Gastrocnemius medialis (tissue), 4 donors: Measurements from ENCODE around the gene KIRREL3. TPM values are rescaled to one million over a fixed set of nuclear protein-coding genes. Genes with fewer than 3 reads are reported as not detected.

Experiments used
- ATAC-seq, 2 donors: fragments of 150-250 bp; one replicate each; pipeline ENCODE4 v1.9.1; 2016
- DNase-seq, 2 donors: peaks; one replicate each; pipeline ENCODE4 v3.0.0-alpha.2; 2019
- H3K27ac ChIP-seq, 4 donors: fragments of 200-600 bp; sonication (generic); 1 replicate in 1 of 4; 2 replicates in 3 of 4; pipeline ENCODE4 v1.5.1; 2016 to 2018; ENCODE audit warnings: mild to moderate bottlenecking in 2 of 4, moderate library complexity in 1 of 4
- H3K27me3 ChIP-seq, 3 donors: fragments of 200-600 bp; sonication (generic) in 2 of 3; 1 replicate in 1 of 3; 2 replicates in 2 of 3; pipeline versions ENCODE4 v1.5.1 to v1.6.0; 2016 to 2019; ENCODE audit warnings: mild to moderate bottlenecking in 1 of 3, moderate library complexity in 1 of 3
- H3K36me3 ChIP-seq, 2 donors: fragments of 200-600 bp; sonication (generic) in 1 of 2; one replicate each; pipeline ENCODE4 v1.5.1; 2017 to 2018
- H3K4me1 ChIP-seq, 2 donors: fragments of 200-600 bp; sonication (generic) in 1 of 2; one replicate each; pipeline ENCODE4 v1.5.1; 2016 to 2017; ENCODE audit warnings: mild to moderate bottlenecking in 2 of 2
- H3K4me3 ChIP-seq, 4 donors: fragments of 200-600 bp; sonication (generic) in 3 of 4; 1 replicate in 1 of 4; 2 replicates in 3 of 4; pipeline ENCODE4 v1.5.1; 2016 to 2019; ENCODE audit warnings: mild to moderate bottlenecking in 2 of 4
- H3K9me3 ChIP-seq, 3 donors: fragments of 200-600 bp; sonication (generic) in 2 of 3; 1 replicate in 1 of 3; 2 replicates in 2 of 3; pipeline ENCODE4 v1.5.1; 2016 to 2019
- POLR2A ChIP-seq, 2 donors: fragments of 450-650 bp; IDR thresholded peaks; one replicate each; pipeline ENCODE4 v1.6.1; 2017; ENCODE audit warnings: antibody characterized with exemption in 2 of 2, mild to moderate bottlenecking in 2 of 2, moderate library complexity in 2 of 2
- in situ Hi-C, 4 donors: fragments of 200-750 bp; cut with MboI; loops; one replicate each; pipeline versions ENCODE4 v1.15.0 to v1.8.0; 2017; ENCODE audit warnings: low sequenced_read_pairs in 4 of 4
- intact Hi-C: fragments of 100-400 bp; cut with DNase I; formaldehyde crosslinking; loops from one replicate; pipeline ENCODE4 v1.15.1; 2023; ENCODE audit warnings: low total_unique reads
- total RNA-seq, 4 donors: library from RNA; depleted of rRNA; stranded (reverse); fragments of >200 nt; gene quantifications; one replicate each; pipeline versions ENCODE4 v1.1.0 to v1.2.3, GENCODE V29; 2016
- TF ChIP-seq, protein P1 (sequence below), 5 experiments: fragments of 450-650 bp in 3 of 5; fragments of 200-600 bp in 2 of 5; sonication (generic) in 2 of 5; IDR thresholded peaks in 4 of 5; conservative IDR thresholded peaks in 1 of 5; 1 replicate in 4 of 5; 2 replicates in 1 of 5; pipeline ENCODE4 v1.5.1; 2016 to 2019; ENCODE audit warnings: antibody characterized with exemption in 5 of 5, mild to moderate bottlenecking in 3 of 5, moderate library complexity in 3 of 5

Gene KIRREL3
- total RNA-seq, 4 donors from 2014 or later: 0.10 TPM; not detected in 3

DNA sequence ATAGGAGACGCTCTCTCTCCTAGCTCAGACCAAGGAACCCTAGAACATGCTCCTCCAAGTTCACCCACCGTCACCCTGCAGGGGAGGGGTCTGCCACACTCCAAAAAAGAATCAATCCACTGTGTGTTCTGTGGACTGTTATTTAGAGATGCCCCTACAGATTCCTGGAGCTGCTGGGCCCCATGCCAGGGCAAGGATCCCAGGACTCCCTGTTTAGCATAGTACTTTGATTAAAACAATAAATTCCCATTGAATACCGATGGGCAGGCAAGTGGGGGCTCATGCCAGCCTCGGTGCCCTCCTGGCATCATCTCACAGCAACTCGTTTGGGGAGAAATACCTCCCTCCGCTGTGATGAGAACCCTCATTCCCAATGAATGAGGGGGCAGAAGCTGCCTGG, 397.6 kb downstream of the KIRREL3 start:
- intact Hi-C loops: loop anchor here (10.0 kb wide), 1 partner anchor 382 kb away; no protein-coding TSS in a partner anchor
- ATAC-seq (no peak), DNase-seq (no peak)
- H3K4me1 ChIP-seq: no peaks in the 10 kb centered on the region
- H3K27me3 ChIP-seq: no peaks in the 10 kb centered on the region
- no peaks in the 10 kb centered on the region for H3K9me3 ChIP-seq
- in situ Hi-C loops: loop anchor here in 1 of 4 donors (25.0 kb wide), 1 partner anchor 384 kb away; no protein-coding TSS in a partner anchor
- TF ChIP-seq, protein P1, sequence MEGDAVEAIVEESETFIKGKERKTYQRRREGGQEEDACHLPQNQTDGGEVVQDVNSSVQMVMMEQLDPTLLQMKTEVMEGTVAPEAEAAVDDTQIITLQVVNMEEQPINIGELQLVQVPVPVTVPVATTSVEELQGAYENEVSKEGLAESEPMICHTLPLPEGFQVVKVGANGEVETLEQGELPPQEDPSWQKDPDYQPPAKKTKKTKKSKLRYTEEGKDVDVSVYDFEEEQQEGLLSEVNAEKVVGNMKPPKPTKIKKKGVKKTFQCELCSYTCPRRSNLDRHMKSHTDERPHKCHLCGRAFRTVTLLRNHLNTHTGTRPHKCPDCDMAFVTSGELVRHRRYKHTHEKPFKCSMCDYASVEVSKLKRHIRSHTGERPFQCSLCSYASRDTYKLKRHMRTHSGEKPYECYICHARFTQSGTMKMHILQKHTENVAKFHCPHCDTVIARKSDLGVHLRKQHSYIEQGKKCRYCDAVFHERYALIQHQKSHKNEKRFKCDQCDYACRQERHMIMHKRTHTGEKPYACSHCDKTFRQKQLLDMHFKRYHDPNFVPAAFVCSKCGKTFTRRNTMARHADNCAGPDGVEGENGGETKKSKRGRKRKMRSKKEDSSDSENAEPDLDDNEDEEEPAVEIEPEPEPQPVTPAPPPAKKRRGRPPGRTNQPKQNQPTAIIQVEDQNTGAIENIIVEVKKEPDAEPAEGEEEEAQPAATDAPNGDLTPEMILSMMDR (IDR thresholded peaks at IDR 0.05 in 4 of 5, conservative IDR thresholded peaks at IDR 0.05 in 1 of 5): no peak
- no peak for TF ChIP-seq POLR2A (IDR thresholded peaks at IDR 0.05)
- H3K36me3 ChIP-seq: no peaks in the 10 kb centered on the region
- no peak overlapping the region for H3K27ac ChIP-seq
- no peak overlapping the region for H3K4me3 ChIP-seq

DNA sequence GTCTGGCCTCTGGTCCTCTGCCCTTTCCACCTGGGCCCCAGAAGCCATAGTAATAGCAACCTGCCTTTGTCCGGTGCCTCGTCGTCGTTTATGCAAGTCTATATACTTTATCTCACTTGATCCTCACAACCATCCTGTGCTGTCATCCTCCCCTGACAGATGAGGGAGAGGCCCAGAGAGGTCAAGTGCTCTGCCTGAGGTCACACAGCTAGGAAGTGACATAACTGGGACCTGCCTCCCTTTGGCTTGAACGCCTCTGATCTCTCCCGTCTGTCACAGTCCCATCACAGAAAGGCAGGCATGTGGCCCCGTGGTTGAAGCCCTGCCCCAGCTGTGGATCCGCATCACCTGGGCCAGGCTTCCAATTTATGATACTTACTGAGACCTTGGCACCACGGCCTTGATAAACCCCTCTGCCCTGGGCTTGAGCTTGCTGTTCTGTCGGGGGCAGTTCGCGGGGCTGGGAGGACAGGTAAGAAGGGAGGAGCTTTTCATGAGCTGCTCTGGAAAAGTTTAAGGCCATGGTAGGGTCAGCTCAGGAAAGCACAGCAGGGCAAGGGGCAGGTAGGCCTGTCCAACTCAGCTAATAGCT, 398.1 kb downstream of the KIRREL3 start:
- TF ChIP-seq POLR2A (IDR thresholded peaks at IDR 0.05): no peak
- TF ChIP-seq, protein P1 (IDR thresholded peaks at IDR 0.05 in 4 of 5, conservative IDR thresholded peaks at IDR 0.05 in 1 of 5): no peak
- no peak overlapping the region for H3K4me3 ChIP-seq
- no peak for DNase-seq
- intact Hi-C loops: loop anchor here (10.0 kb wide), 1 partner anchor 382 kb away; no protein-coding TSS in a partner anchor
- H3K4me1 ChIP-seq: no peaks in the 10 kb centered on the region
- no peaks in the 10 kb centered on the region for H3K27me3 ChIP-seq
- no peak for ATAC-seq
- no peaks in the 10 kb centered on the region for H3K36me3 ChIP-seq
- no peaks in the 10 kb centered on the region for H3K9me3 ChIP-seq
- H3K27ac ChIP-seq: no peak overlapping the region
- in situ Hi-C loops: loop anchor here in 1 of 4 donors (25.0 kb wide), 1 partner anchor 385 kb away; no protein-coding TSS in a partner anchor

DNA sequence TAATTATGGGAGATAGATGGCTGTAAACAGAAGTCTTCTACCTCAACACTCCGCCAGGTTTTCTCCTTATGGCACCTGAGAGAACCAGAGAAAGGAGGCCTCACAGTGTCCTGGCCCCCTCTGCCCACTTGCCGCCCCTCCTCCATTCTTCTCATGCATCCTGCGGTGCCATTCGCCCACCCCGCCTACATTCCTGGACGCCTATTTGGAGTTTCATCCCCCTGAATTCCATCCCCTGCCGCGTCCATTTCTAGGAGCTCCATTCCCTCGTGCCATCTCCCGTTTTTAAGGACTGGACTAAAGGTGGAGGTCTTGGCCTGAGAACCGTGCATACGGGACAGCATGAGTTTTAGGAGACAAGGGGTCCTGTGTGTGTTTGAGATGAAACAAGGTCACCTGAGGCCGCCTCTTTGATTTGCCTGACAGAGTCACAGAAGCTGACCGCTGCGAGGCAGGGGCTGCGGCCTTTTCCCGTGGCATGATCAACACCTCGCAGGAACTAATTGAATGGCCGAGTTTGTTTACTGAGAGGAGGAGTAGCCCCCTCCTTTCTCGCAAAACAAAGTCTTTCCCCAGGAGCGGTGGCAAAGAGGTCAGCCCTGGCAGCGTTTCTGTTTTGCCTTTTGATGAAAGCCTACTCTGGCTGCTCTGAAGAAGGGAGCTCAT, 398.9 kb downstream of the KIRREL3 start:
- DNase-seq (no peak), ATAC-seq (no peak)
- Histone ChIP-seq H3K9me3 (no peaks in the 10 kb centered on the region), H3K4me1 (no peaks in the 10 kb centered on the region), H3K4me3 (no peak overlapping the region), H3K36me3 (no peaks in the 10 kb centered on the region), H3K27ac (no peak overlapping the region), H3K27me3 (no peaks in the 10 kb centered on the region)
- intact Hi-C loops (loop anchor here (10.0 kb wide), 1 partner anchor 383 kb away; no protein-coding TSS in a partner anchor), in situ Hi-C loops (loop anchor here in 1 of 4 donors (25.0 kb wide), 1 partner anchor 386 kb away; no protein-coding TSS in a partner anchor)
- TF ChIP-seq, protein P1 (IDR thresholded peaks at IDR 0.05 in 4 of 5, conservative IDR thresholded peaks at IDR 0.05 in 1 of 5): no peak
- TF ChIP-seq POLR2A (IDR thresholded peaks at IDR 0.05): no peak

DNA sequence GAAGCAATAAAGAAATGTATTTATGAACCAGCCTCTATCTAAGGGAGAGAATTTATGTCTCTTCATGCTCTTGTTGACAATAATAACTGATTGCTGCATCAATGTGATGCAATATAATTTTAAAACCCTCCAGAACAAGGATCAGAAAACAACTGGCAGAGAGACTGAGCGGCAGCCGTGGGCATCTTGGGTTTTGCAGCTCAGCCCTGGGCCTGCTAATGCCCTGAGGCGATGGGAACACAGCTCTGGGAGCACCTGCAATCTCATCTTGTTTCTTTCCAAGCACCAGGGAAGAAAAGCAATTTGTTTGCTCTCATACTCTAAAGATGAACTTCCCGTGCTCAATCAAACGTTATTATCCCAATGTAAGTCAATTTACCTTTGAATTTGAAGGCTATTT, 399.4 kb downstream of the KIRREL3 start:
- no peak for TF ChIP-seq POLR2A (IDR thresholded peaks at IDR 0.05)
- TF ChIP-seq, protein P1 (IDR thresholded peaks at IDR 0.05 in 4 of 5, conservative IDR thresholded peaks at IDR 0.05 in 1 of 5): no peak
- Histone ChIP-seq H3K27me3 (no peaks in the 10 kb centered on the region), H3K4me1 (no peaks in the 10 kb centered on the region), H3K27ac (no peak overlapping the region), H3K9me3 (no peaks in the 10 kb centered on the region), H3K4me3 (no peak overlapping the region), H3K36me3 (no peaks in the 10 kb centered on the region)
- in situ Hi-C loops: loop anchor here in 1 of 4 donors (25.0 kb wide), 1 partner anchor 386 kb away; no protein-coding TSS in a partner anchor
- ATAC-seq: no peak
- intact Hi-C loops: loop anchor here (10.0 kb wide), 1 partner anchor 384 kb away; no protein-coding TSS in a partner anchor
- no peak for DNase-seq
